Stimulated activated CD4-positive, alpha-beta T cell treated with anti-CD3 and anti-CD28 coated beads, Interleukin-15, amount 100 ng/mL, for 24 hours (primary cell): ENCODE results near the gene AK4.
"Not testable (repeated sequence)": the region's sequence is repeated elsewhere in the genome, so short reads cannot be mapped to it uniquely, and the experiment has no call there.

Source experiments
- DNase-seq: peaks from one replicate; pipeline ENCODE4 v3.0.0-alpha.2; 2020

AK4 gene

DNA sequence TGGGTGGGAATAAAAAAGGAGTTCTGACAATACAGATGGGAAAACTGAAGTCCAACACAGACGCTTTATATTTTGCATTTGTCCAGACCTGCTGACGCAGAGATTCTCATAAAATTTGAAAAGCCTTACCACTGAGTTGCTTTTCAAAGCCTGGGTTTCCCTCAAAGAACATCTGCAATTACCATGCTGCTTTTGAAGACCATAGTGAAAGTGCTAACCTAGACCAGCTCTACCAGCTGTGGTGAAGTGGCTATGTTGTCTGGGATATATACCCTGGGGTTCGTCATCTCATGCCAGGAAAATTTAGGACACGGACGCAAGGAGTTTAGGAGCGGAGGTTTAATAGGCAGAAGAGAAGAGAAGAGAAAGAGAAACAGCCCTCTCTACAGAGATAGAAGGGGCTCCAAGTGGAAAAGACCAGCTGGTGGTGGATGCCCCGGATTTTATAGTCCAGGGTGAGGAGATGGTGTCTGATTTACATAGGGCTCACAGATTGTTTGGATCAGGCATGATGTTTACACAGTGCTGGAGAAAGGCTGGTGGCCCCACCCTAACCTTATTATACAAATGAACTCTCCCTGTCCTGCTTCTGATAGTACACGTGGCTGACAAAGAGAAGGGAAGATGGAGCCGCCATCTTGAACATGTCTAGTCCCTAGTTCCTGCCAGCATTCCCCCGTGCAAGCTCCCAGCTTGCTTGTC is 73.8 kb downstream of the AK4 start:
- no peak for DNase-seq

DNA sequence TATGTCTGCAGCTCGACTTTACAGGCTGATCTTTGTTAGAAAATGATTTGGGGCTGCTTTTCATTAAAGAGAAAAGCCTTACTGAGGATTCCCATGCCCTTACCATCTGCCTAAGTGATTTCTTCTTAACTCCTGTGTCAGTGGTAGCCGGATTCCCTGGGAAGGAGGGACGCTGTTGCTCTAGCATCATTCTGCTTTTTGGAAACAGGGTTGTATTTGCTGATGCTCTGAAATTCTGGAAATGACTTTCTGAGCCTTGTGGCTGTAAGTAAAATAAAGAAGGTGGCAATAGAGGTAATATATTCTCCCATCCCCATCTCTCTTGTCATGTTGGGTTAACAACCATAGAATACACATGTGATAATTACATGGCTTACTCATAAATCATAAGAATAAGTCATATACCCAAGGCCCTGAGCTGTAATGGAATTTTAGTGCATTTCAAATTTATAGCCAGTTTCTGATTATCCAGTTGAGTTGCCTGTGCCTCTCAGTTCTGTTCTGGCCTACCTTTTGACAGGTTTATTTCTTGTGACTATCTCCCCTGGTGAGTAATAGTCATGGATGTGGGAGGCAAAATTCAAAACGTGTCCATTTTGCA is 74.4 kb downstream of the AK4 start:
- DNase-seq = no peak

DNA sequence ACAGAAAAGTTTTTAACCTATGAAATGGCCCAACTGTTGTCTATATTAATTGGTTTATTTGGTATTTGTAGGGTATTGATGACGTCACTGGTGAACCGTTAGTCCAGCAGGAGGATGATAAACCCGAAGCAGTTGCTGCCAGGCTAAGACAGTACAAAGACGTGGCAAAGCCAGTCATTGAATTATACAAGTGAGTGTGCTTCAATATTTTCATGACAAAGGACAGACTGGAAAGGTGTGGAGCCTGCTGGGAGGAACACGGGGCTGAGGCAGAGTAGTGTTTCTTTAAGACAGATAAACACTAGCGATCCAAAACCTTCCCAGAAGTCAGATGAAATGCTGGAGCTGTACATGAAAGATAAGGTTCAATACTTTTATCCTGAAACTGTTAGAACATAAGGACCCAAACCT is 76.7 kb downstream of the AK4 start:
- DNase-seq = no peak

DNA sequence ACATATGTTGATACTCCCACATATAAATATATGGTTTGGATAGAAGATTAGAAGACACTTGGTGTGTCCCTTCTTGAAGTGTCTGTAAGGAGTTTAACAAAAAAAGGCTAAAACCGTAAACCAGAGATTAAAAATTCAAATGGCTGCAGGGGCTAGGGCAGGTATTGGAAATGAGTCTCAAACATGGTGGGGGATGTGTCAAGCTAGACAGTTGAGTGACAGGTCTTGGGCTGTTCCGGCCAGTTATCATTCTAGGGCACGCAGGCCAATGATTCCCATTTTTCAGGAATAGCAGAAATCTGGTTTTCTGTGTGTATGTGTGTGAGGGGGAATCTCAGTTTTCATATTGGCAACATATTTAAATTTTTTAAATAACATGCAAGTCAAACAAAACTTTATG is 77.2 kb downstream of the AK4 start:
- DNase-seq = no peak

DNA sequence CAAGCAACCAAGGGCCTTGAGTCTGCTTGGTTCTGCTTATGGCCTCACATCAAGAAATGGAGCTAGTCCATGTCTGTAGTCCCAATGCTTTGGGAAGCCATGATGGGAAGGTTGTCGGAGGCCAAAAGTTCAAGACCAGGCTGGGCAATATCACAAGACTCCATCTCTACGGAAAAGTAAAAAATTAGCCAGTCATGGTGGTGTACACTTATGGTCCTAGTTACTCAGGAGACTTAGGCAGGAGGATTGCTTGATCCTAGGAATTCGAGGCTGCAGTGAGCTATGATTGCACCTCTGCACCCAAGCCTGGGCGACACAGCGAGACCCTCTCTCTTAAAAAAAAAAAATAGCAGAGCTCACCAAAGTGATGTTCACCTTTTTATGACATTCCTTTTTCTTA is 81.2 kb downstream of the AK4 start:
- DNase-seq = no peak

DNA sequence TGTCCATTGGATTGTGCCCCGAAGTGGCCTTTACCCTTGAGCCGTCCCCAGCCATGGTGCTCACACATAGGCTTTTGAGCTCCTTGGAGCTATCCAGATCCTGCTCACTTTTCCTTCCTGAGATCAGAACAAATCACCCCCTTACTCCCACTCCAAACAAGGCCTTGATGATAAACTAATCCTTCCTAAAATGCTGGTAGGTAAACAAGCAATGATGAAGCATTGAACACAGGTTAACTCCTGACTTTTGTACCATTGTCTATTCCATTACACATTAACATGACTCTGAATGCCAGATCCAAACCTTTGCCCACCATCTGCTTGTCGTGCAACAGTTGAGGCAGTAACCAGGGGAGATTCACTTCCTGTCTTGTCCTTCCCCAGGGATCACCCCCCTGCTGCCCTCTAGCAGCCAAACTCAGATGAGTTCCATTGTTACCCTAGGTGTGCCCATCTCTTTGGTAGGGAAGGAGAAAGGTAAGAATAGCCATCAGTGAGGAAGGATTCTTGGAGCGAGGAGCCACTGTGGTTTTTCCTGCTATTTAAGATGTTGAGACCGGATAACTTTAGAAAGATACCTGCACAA is 81.8 kb downstream of the AK4 start:
- DNase-seq = no peak

DNA sequence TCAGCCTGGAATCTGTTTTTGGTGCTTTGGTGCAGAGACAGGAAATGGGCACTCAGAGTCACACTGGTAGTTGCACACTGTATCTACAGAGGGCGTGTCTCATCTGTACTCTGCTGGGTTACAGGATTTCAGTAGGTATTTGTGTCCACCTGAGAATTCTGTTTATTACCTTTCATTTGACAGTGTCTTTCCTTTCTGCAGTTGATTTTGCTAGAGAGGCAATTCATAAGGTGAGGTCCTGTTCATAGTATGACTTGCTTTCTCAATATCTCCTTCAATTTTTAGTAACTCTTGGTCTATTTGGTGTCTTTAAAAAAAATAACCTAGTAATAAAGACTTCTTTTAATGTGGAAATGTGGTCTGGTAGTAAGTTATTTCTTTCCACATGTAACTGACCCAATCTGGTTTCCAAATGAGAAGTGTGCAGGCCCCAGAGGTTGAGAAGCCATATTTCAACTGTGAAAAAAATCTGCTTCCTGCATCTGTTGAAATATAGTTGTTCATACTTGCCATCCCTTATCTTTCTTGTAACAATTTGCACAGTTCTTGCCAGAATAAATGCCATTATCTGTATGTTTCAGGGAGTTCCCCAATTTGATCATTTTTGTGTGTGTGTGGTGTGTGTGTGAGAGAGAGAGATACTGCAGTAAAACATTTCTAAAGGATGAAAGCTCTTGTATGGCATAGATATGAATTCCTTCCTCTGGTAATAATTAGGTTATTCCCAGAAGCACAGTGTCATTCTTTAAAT is 82.9 kb downstream of the AK4 start:
- no peak for DNase-seq

DNA sequence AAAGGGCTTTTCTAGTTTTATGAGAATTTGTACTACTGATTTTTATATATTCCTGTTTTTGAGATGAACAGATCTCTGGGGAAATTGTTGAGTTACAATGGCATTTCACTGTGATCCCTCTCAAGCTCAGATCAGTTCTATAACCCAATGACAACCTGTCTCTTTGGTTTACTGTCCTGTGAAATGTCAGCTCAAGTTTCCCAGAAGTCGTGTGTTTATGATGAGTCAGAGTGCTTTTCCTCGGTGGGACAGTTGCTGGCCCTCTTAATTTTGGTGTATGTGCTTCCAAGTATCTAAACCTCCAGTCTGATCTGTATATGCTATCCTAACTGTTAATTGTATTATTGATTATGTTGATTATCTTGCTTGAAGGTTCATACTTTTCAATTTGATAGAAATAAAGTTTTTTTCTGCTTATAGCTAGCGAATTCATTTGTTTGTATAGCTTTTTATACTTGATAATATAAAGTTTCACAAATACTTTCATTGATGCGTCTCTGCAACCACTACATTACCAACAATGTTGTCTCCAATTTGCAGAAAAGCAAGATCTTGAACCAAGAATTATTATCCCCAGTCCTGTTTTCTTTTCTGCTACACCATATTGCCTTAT is 83.8 kb downstream of the AK4 start:
- no peak for DNase-seq

DNA sequence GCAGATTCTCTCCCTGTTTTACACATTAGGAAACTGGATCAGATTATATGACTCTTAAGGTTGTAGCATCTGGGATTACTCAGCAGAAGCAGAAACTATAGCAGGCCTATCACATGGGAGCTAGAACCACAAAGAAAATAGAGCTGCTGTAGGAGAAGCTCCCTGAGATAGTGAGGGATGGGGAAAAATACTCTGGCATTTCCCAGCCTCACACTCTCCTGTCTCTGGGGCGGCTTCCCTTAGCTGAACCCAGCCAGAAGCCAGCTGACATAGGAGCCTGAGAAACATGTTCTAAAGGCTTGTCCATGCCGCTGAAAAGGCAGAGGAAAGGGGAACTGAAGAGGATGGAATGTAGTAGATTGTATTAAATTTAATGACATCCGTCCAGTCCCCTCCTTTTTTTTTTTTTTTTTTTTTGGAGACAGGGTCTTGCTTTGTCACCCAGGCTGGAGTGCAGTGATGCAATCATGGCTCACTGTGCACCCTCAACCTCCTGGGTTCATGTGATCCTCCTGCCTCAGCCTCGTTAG is 84.5 kb downstream of the AK4 start:
- DNase-seq = no peak

DNA sequence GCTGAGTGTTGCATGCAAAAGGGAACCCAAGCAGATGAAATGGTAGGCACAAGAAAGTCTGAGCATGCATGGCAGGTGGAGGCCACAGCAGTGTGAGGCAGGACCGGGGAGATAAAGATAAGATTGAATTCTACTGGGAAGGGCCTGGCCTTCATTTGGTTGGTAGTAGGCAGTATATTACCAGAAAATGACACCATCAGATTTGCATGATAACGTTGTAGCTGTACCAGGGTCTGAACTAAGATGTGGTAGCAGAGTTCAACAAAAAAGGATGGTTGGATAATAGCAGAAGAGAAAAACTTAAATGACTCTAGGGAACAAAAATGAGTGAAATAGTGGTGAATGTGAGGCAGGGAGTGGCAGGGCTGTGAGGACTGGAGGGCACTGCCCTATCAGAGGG is 85.8 kb downstream of the AK4 start:
- no peak for DNase-seq

DNA sequence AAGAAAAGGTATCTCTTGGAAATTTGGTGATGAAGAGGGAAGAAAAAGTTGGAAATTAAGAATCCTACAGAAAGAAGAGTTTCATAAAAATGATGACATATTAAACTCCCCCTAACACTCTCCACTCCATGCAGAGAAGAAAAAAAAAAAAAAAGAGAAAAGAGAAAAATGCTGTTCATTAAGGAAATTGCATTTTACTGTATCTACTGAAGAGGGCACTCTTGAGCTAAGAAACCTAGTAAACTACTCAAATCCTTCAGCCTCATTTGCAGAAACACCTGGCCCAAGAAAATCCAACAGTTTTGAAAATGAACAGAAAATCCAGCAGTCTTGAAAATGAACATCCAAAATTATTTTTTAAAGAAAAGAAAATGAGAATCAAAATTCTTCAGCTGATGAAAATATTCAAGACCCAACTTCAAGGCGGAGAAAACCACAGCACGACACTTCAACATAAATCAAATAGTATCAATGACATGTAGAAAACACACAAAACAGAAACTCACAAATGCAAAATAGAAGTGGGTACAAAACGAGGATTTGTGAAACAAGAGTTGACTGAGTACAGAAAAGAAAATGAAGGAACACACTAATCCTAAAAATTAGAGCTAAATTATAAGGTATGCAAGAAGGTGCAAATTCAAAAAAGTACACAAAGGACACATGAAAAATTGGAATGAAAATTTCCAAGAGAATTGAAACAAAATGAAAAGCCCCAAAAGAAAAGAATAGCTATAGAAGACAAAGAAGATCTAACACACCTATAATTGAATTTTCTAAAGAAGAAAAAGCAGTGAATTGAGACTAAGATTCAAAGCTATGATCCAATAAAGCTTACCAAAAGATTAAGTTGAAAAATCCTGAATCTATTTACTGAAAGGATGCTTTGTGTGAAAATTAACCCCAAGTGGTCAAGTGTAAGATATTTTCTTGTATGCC is 88.1 kb downstream of the AK4 start:
- DNase-seq = no peak

DNA sequence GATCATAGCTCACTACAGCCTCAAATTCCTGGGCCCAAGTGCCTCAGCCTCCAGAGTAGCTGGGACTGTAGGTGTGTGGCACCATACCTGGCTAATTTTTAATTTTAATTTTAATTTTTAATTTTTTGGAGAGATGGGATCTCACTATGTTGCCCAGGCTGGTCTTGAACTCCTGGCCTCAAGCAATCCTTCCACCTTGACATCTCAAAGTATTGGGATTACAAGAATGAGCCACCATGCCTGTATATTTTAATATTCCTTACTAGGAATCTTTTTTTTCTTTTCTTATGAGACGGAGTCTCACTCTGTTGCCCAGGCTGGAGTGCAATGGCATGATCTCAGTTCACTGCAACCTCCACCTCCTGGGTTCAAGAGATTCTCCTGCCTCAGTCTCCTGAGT is 89.1 kb downstream of the AK4 start:
- not testable (repeated sequence) for DNase-seq

DNA sequence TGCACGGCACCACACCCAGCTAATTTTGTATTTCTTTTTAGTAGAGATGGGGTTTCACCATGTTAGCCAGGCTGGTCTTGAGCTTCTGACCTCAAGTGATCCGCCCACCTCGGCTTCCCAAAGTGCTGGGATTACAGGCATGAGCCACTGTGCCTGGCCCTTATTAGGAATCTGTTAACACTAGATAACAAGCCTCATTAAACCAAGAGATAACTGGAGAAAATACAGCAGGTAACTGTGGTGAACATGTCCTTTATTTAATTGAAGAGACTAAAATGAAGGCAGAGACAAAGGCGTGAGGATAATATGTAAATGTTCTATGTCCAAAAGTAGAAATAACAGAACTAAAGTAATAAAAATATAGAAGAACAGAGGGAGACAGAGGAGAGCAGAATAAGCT is 89.5 kb downstream of the AK4 start:
- no peak for DNase-seq

DNA sequence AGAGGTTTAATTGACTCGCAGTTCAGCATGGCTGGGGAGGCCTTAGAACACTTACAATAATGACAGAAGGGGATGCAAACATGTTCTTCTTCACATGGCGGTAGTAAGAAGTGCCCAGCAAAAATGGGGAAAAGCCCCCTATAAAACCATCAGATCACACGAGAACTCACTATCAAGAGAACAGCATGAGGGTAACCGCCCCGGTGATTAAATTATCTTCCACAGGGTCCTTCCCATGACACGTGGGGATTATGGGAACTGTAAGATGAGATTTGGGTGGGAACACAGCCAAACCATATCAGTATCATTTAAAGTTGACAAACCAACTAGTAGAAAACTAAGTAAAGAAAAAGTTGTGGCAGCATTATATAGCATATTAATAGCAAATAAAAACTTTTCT is 90.0 kb downstream of the AK4 start:
- DNase-seq = no peak

DNA sequence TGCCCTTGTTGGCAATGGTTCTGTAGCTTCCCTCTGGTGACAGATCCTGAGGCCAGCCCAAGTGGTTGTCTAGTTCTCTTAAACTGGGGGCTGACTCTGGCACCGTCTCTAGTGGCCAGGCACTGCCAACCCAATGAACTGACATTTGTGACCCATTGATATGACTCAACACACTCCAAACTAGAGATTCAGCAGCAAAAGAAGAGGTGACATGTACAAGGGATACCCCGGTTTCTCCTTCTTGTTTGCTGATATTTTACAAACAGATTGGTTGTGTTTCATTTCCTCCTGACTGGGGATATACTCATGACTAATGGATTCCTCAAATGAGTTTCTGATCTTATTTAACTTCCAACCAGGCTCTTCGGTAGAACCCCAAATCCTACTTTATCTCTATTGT is 95.5 kb downstream of the AK4 start:
- DNase-seq = no peak

DNA sequence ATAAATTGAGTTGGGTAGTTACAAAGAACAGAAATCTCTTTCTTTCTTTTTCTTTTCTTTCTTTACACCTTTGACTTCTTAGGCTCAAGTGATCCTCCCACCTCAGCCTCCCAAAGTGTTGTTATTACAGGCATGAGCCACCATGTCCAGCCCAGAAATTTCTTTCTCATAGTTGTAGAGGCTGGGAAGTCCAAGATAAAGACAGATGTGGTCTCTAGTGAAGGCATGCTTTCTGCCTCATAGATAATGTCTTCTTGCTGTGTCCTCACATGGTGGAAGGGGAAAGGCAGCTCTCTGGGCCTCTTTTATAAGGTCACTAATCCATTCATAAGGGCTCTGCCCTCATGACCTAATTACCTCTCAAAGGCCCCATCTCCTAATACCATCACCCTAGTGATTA is 97.3 kb downstream of the AK4 start:
- no peak for DNase-seq

DNA sequence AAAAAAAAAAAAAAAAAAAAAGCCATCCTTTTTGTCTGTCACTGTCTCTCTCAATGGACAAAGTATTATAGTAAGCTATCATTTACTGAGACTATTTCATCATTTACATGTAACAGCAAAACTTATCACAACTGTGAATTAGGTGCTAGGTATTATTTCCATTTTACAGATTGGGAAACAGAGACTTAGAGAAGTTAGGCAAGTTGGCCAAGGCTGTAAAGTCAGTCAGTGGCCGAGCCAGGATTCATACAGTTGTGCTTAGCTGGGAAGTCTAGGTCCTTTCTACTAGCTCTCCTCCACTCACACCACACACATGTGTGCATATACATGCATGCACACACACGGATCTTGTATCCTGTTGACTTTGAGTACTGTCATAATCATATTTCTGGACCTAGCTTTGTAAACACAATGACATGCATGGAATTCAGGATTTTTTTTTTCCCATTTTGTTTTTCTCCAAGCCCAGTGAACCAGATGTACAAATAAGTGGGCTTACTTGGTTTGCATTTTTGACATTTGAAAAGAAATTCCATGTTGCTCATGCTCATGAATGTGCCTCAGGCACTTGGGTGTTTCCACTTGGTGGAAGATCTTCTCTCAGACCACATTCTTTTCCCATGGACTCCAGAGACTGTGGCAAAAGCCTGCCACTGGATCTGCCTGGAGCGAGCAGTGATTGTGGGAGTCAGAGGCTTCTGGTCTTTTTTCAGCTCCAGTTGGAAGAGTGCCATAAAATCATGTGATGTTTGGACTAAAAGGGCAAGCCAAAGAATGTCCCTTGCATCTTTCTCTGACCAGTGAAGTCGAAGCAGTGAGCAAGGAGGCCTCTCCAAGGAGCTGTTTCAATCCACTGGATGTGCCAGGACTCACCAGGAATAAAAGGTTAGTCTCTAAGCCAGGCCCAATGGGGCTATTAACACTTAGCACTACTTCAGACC is 99.7 kb downstream of the AK4 start:
- no peak for DNase-seq

DNA sequence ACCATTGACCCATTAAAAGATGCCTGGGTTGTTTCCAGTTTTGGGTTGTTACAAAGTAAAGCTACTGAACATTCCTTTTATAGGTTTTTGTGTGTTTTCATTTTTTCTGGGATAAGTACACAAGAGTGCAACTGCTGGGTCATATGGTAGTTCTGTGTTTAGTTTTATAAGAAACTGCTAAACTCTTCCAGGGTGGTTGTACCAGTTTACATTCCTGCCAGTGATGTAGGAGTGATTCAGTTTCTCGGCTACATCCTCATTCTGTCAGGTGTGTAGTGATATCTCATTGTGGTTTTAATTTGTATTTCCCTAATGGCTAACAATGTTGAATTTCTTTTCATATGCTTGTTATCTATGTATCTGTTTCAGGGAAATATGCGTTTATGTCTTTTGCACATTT is 102.8 kb downstream of the AK4 start:
- DNase-seq = no peak

DNA sequence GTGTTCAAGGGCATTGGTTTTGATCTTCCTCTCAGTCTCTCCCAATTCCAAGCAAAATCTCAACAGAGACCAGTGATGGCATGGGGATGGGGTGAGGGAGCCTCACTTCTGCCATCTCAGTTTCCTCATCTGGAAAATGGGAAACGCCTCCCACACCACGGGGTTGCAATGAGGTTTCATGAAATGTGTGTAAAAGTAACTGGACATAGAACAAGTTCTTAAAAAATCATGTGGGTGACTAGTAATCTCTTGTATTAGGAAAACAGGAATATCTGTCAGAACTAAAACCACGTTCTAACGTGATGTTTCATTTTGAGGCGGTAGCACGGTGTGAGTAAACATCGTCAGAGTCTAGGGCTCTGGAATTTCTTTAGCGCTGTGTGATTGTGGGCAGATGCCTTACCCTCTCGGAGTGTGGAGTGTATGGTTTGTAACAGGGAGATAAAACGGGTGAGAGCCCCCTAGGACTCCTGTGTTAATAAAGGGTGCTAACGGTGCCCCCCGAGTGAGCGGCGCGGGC is 105.9 kb downstream of the AK4 start:
- DNase-seq = no peak

DNA sequence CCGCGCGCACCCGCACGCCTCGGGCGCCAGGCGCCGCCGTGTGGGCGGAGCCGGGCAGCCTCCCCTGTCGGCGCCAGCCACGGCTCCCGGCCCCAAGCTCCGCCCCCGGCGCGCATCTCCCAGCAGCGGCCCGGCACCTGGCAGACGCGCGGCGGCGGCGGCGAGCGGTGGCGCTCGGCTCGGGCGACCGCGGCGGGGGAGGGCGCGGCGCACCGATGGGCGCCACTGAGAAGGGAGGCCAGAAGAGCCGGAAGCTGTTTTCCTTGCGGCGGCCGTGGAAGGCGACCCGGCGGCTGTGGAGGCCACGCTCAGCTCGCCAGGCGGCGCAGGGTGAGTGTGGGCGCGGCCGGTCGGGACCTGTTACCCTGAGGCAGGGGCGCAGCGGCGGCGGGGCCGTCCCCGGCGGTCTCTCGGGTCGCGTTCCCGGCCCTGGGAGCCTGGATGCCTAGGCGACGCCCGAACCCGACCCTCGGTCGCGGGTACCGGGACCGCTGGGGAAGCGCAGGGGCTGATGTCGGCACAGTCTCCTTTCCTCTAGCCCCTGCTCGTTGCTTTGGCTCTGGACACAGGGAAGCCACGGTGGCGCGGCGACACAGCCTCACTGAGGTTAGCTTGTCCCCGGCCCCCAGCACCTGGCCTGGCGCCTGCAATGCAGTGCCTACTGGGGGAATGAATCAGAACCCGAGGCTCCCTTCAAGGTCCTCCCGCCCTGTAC is 106.5 kb downstream of the AK4 start:
- DNase-seq = peak; percentile 92
